A673 (cell line): ENCODE measurements around the gene PVALEF. TPM values are rescaled to one million over a fixed set of nuclear protein-coding genes. Genes with fewer than 3 reads are reported as not detected.

ENCODE experiments used
- BruUV-seq: library from RNA; stranded (reverse); fragments of 400-500 nt; replicated peaks from 2 replicates; lab custom pipeline; 2021; lab: Mats Ljungman, UMichigan
- CTCF ChIA-PET: fragments of 300-600 bp; sonication (Branson Sonifier 250); formaldehyde crosslinking; loops from one replicate; lab custom pipeline; 2022; ENCODE audit warnings: antibody characterized with exemption; lab: Charles Lee
- POLR2A ChIA-PET: fragments of 300-600 bp; sonication (Branson Sonifier 250); formaldehyde crosslinking; loops from one replicate; lab custom pipeline; 2022; ENCODE audit warnings: antibody characterized with exemption; ENCODE audit not compliant: low non-redundant PET; lab: Charles Lee
- DNase-seq: peaks from one replicate; pipeline ENCODE4 v3.0.0-alpha.2; 2015; ENCODE audit warnings: low spot score
- H3K27ac ChIP-seq: fragments of 200-600 bp; sonication (generic); 2 replicates; pipeline ENCODE4 v1.5.1; 2016; ENCODE audit warnings: mixed run types, low read depth, mild to moderate bottlenecking, mixed read lengths, antibody characterized with exemption, low read length; ENCODE audit not compliant: poor library complexity, severe bottlenecking
- H3K27me3 ChIP-seq: fragments of 200-600 bp; sonication (generic); replicated peaks from 2 replicates; pipeline ENCODE4 v1.6.1; 2017; ENCODE audit warnings: mixed run types, low read depth, mild to moderate bottlenecking, mixed read lengths, antibody characterized with exemption, low read length; ENCODE audit not compliant: insufficient read depth, poor library complexity
- H3K36me3 ChIP-seq: fragments of 200-600 bp; sonication (generic); 2 replicates; pipeline ENCODE4 v1.6.1; 2016; ENCODE audit warnings: mixed run types, mild to moderate bottlenecking, mixed read lengths, antibody characterized with exemption, low read length; ENCODE audit not compliant: insufficient read depth, poor library complexity, severe bottlenecking
- H3K4me1 ChIP-seq: fragments of 200-600 bp; sonication (generic); 2 replicates; pipeline ENCODE4 v1.6.1; 2017; ENCODE audit warnings: mixed run types, mild to moderate bottlenecking, mixed read lengths, antibody characterized with exemption, low read length; ENCODE audit not compliant: insufficient read depth, poor library complexity, severe bottlenecking
- H3K4me3 ChIP-seq: fragments of 200-600 bp; sonication (generic); 2 replicates; pipeline ENCODE4 v1.5.1; 2016; ENCODE audit warnings: low read depth, mixed run types, mild to moderate bottlenecking, mixed read lengths, low read length; ENCODE audit not compliant: poor library complexity, severe bottlenecking
- H3K9me3 ChIP-seq: fragments of 200-600 bp; sonication (generic); 2 replicates; pipeline ENCODE4 v1.6.1; 2016; ENCODE audit warnings: mixed run types, low read depth, mild to moderate bottlenecking, mixed read lengths, antibody characterized with exemption, low read length; ENCODE audit not compliant: poor library complexity, severe bottlenecking
- CTCF ChIP-seq: fragments of 300-800, 200-600 bp; sonication (generic); conservative IDR thresholded peaks from 2 replicates; pipeline ENCODE4 v1.5.1; 2017; ENCODE audit warnings: low read depth, mild to moderate bottlenecking, antibody characterized with exemption, low read length, moderate library complexity, mixed read lengths
- EZH2 ChIP-seq: fragments of 200-600 bp; sonication (generic); IDR thresholded peaks from 2 replicates; pipeline ENCODE4 v1.6.1; 2017; ENCODE audit warnings: borderline replicate concordance, low read depth, mild to moderate bottlenecking, mixed read lengths, antibody characterized with exemption, low read length; ENCODE audit not compliant: poor library complexity, severe bottlenecking
- intact Hi-C: fragments of 100-400 bp; cut with micrococcal nuclease; formaldehyde crosslinking; loops from one replicate; pipeline ENCODE4 v1.10.0; 2022; ENCODE audit not compliant: unreplicated experiment
- total RNA-seq: library from RNA; stranded (reverse); gene quantifications from 2 replicates; pipeline ENCODE4 v1.2.3, GENCODE V29; 2021

PVALEF gene
- total RNA-seq, 1 experiment from 2014 or later, result not detected

GRCh38 chr17:81156866-81157805 lies 8.2 kb upstream of the PVALEF start:
- no peaks in the 10 kb centered on the region for H3K9me3 ChIP-seq
- H3K27me3 ChIP-seq, result no peaks in the 10 kb centered on the region
- TF ChIP-seq CTCF, result no peak
- DNase-seq, result no peak
- H3K4me1 ChIP-seq, result peaks cover 11% of the 10 kb centered on the region
- intact Hi-C loops, result no loop called here
- H3K27ac ChIP-seq, result no peak overlapping the region
- POLR2A ChIA-PET, result no interaction called here
- CTCF ChIA-PET, result no interaction called here
- H3K36me3 ChIP-seq, result no peaks in the 10 kb centered on the region
- H3K4me3 ChIP-seq, result no peak overlapping the region
- no TSS peak for BruUV-seq

GRCh38 chr17:81157848-81158687 lies 7.2 kb upstream of the PVALEF start:
- ChIA-PET POLR2A (no interaction called here), CTCF (no interaction called here)

More at GRCh38 chr17:81157848-81158687, 7.2 kb upstream of the PVALEF start:
- no peak overlapping the region for H3K4me3 ChIP-seq
- no peak overlapping the region for H3K27ac ChIP-seq
- intact Hi-C loops, result no loop called here
- no peaks in the 10 kb centered on the region for H3K27me3 ChIP-seq
- TF ChIP-seq CTCF (no peak), EZH2 (no peak)
- no TSS peak for BruUV-seq
- no peak for DNase-seq
- H3K4me1 ChIP-seq, result peaks cover 11% of the 10 kb centered on the region
- H3K9me3 ChIP-seq, result no peaks in the 10 kb centered on the region
- H3K36me3 ChIP-seq, result no peaks in the 10 kb centered on the region
